GM12878 (cell line): Measurements from ENCODE around the gene CENPS. TPM values are rescaled to one million over a fixed set of nuclear protein-coding genes. Genes with fewer than 3 reads are reported as not detected.

Experiments used
- ATAC-seq: fragments of 200-7000 bp; cut with Tn5 transposase; 3 replicates; pipeline ENCODE4 v1.9.1; 2020; ENCODE audit warnings: mild to moderate bottlenecking, moderate library complexity
- BruUV-seq: library from RNA; stranded (reverse); fragments of 400-500 nt; replicated peaks from 2 replicates; lab custom pipeline; 2021; lab: Mats Ljungman, UMichigan
- CTCF ChIA-PET: fragments of 300-600 bp; sonication (Branson Sonifier 250); formaldehyde crosslinking; extraction: SDS; loops from one replicate; lab custom pipeline; 2021; ENCODE audit warnings: inconsistent platforms; lab: Yijun Ruan, JAX
- POLR2A ChIA-PET: fragments of 350-600 bp; formaldehyde crosslinking; extraction: SDS; loops from one replicate; lab custom pipeline; 2021; ENCODE audit warnings: inconsistent platforms; lab: Charles Lee
- RAD21 ChIA-PET: fragments of 300-600 bp; sonication (Branson Sonifier 250); formaldehyde crosslinking; loops from one replicate; lab custom pipeline; 2023; ENCODE audit warnings: antibody characterized with exemption; ENCODE audit not compliant: unreplicated experiment; lab: Charles Lee
- SMC1A ChIA-PET: fragments of 300-600 bp; sonication (Branson Sonifier 250); formaldehyde crosslinking; loops from one replicate; lab custom pipeline; 2023; ENCODE audit not compliant: unreplicated experiment, uncharacterized antibody; lab: Charles Lee
- DNase-seq: peaks from one replicate; pipeline ENCODE4 v3.0.0-alpha.2; 2011; ENCODE audit warnings: low read depth, low spot score
- FAIRE-seq: peaks from 3 replicates; lab custom pipeline; 2011; peaks lifted over from hg19 to GRCh38; lab: Jason Lieb, UNC
- H2AFZ ChIP-seq: 2 replicates; pipeline ENCODE4 v1.6.0; 2011; ENCODE audit warnings: low read depth, low read length, control low read depth; ENCODE audit not compliant: control insufficient read depth
- H3K27ac ChIP-seq: 2 replicates; pipeline ENCODE4 v1.5.1; 2011; ENCODE audit warnings: control low read depth; ENCODE audit not compliant: control insufficient read depth, insufficient read depth
- H3K27me3 ChIP-seq, 2 experiments: replicated peaks in 1 of 2; 2 replicates each; pipeline versions ENCODE4 v1.6.0 to v1.6.1; 2011; ENCODE audit warnings: low read length in 1 of 2; ENCODE audit not compliant: control insufficient read depth in 2 of 2, insufficient read depth in 2 of 2
- H3K36me3 ChIP-seq, 2 experiments: 2 replicates each; pipeline ENCODE4 v1.5.1; 2011; ENCODE audit warnings: low read length in 1 of 2; ENCODE audit not compliant: control insufficient read depth in 2 of 2, insufficient read depth in 2 of 2
- H3K4me1 ChIP-seq: 2 replicates; pipeline ENCODE4 v1.6.1; 2011; ENCODE audit warnings: mild to moderate bottlenecking, low read length, moderate library complexity, mixed read lengths; ENCODE audit not compliant: control insufficient read depth, insufficient read depth
- H3K4me2 ChIP-seq: 2 replicates; pipeline ENCODE4 v1.6.0; 2011; ENCODE audit warnings: control low read depth; ENCODE audit not compliant: control insufficient read depth, insufficient read depth
- H3K4me3 ChIP-seq: fragments of 200-600 bp; sonication (generic); 2 replicates; pipeline ENCODE4 v1.5.1; 2016
- H3K79me2 ChIP-seq: 2 replicates; pipeline ENCODE4 v1.6.0; 2011; ENCODE audit warnings: low read length; ENCODE audit not compliant: control insufficient read depth, insufficient read depth
- H3K9ac ChIP-seq: 2 replicates; pipeline ENCODE4 v1.8.0; 2011; ENCODE audit warnings: low read length, control low read depth, mixed read lengths; ENCODE audit not compliant: control insufficient read depth, insufficient read depth
- H3K9me3 ChIP-seq: replicated peaks from 3 replicates; pipeline ENCODE4 v1.5.1; 2011; ENCODE audit warnings: mild to moderate bottlenecking, low read length; ENCODE audit not compliant: control insufficient read depth, insufficient read depth
- H4K20me1 ChIP-seq: 2 replicates; pipeline ENCODE4 v1.6.0; 2011; ENCODE audit not compliant: control insufficient read depth, insufficient read depth
- ATF3 ChIP-seq: IDR thresholded peaks from 2 replicates; pipeline ENCODE4 v1.6.1; 2011; ENCODE audit warnings: low read depth, mild to moderate bottlenecking, low read length, moderate library complexity, borderline replicate concordance; ENCODE audit errors: extremely low read depth
- CBFB ChIP-seq: IDR thresholded peaks from 2 replicates; pipeline ENCODE4 v1.6.1; 2016; ENCODE audit warnings: antibody characterized with exemption, low read depth
- CBX5 ChIP-seq: sonication (generic); IDR thresholded peaks from 2 replicates; pipeline ENCODE4 v1.6.1; 2016; ENCODE audit warnings: low read depth, moderate library complexity, mild to moderate bottlenecking, inconsistent platforms
- CUX1 ChIP-seq: IDR thresholded peaks from 2 replicates; pipeline ENCODE4 v1.6.1; 2012; ENCODE audit warnings: improper control_type of control experiment, low read depth, low read length; ENCODE audit not compliant: insufficient replicate concordance
- DPF2 ChIP-seq: fragments of 450-650 bp; IDR thresholded peaks from 2 replicates; pipeline ENCODE4 v1.6.1; 2017; ENCODE audit warnings: mild to moderate bottlenecking
- HCFC1 ChIP-seq: fragments of 150-350 bp; IDR thresholded peaks from 2 replicates; pipeline ENCODE4 v1.6.1; 2014; ENCODE audit warnings: low read length
- NR2F1 ChIP-seq: fragments of 450-650 bp; conservative IDR thresholded peaks from 2 replicates; pipeline ENCODE4 v1.6.1; 2017; ENCODE audit warnings: mild to moderate bottlenecking
- YY1 ChIP-seq: IDR thresholded peaks from 2 replicates; pipeline ENCODE4 v1.6.1; 2011; ENCODE audit warnings: low read depth, mild to moderate bottlenecking, low read length
- ZNF622 ChIP-seq: fragments of 450-650 bp; IDR thresholded peaks from 2 replicates; pipeline ENCODE4 v1.6.1; 2017; ENCODE audit warnings: mild to moderate bottlenecking, inconsistent platforms
- ZZZ3 ChIP-seq: IDR thresholded peaks from 2 replicates; pipeline ENCODE4 v1.6.1; 2011; ENCODE audit warnings: low read depth; ENCODE audit not compliant: control insufficient read depth, insufficient read length
- WGBS: methylation state at CpG from one replicate; pipeline ENCODE4 v1.1.6; 2016; ENCODE audit warnings: low lambda C conversion rate; ENCODE audit not compliant: insufficient replicate concordance, insufficient coverage; ENCODE audit errors: missing lambda C conversion rate; 5-methylcytosine and 5-hydroxymethylcytosine counted together
- in situ Hi-C: fragments of 300-500 bp; cut with MboI; formaldehyde crosslinking; loops from 9 replicates; pipeline ENCODE4 v1.14.3; 2018; ENCODE audit warnings: mixed read lengths
- intact Hi-C: fragments of 100-400 bp; cut with micrococcal nuclease; formaldehyde crosslinking; loops from one replicate; pipeline ENCODE4 v1.14.2; 2022; ENCODE audit not compliant: unreplicated experiment
- polyA plus RNA-seq, 11 experiments: library from polyadenylated mRNA; depleted of rRNA in 4 of 11; unstranded in 6 of 11; stranded (reverse) in 5 of 11; fragments of >200 nt; fragmentation: Nextera tagmentation in 4 of 11; fragmentation: Illumina TruSeq in 1 of 11; extraction: Ambion mirVana in 4 of 11; extraction: Trizol in 1 of 11; gene quantifications; 1 replicate in 1 of 11; 2 replicates in 10 of 11; pipeline versions ENCODE4 v1.2.1 to v1.2.3, GENCODE V29; 2011 to 2016; ENCODE audit warnings: inconsistent platforms in 2 of 11, missing spikeins in 2 of 11, low read depth in 1 of 11
- total RNA-seq, 4 experiments: library from RNA; depleted of rRNA in 3 of 4; stranded (reverse); fragments of >200 nt in 3 of 4; fragmentation: Illumina TruSeq in 1 of 4; extraction: Trizol in 1 of 4; gene quantifications; 2 replicates each; pipeline versions ENCODE4 v1.2.1 to v1.2.3, GENCODE V29; 2013 to 2021
- TF ChIP-seq, protein P1 (sequence below): fragments of 150-350 bp; IDR thresholded peaks from 2 replicates; pipeline ENCODE4 v1.6.1; 2014; ENCODE audit warnings: mild to moderate bottlenecking, low read depth, low read length

CENPS gene
- total and polyA plus RNA-seq, 10 of the 15 experiments (the other 5 are each of a cell fraction or from before 2014, with no cell fraction given) = 9.4 to 51.7 (median 16.7) TPM

DNA sequence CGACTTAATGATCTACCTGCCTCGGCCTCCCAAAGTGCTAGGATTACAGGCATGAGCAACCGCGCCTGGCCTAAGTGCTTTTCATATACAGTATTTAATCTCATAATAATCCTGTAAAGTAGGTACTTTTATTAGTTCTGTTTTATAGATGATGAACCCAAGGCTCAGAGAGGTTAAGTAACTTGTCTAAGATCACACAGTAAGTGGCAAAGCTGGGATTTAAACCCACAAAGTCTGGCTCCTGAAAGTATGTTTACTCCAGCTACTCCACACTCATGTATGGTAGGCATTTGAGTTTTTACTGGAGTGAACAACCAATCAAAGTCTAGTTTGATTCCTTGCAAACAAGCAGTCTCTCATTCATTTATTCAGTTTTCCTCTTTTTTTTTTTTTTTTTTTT lies 39.8 kb downstream of the CENPS start:
- ChIA-PET POLR2A (no interaction called here), CTCF (interaction anchor here (0.7 kb wide), 1 partner anchor 854 kb away, joined by 3 read pairs; no protein-coding TSS in a partner anchor), RAD21 (interaction anchor here (0.5 to 3.1 kb wide), 3 partner anchors 15 to 39 kb away, joined by 3 to 14 read pairs (median 4); no protein-coding TSS in a partner anchor), SMC1A (interaction anchor here (1.4 kb wide), 1 partner anchor 10 kb away, joined by 3 read pairs; no protein-coding TSS in a partner anchor)
- DNase-seq (no peak), FAIRE-seq (no peak), ATAC-seq (no peak)
- H3K36me3 ChIP-seq = peaks cover 2 to 10% of the 10 kb centered on the region in 2 experiments
- peaks cover 17% of the 10 kb centered on the region for H3K79me2 ChIP-seq
- peaks cover 13% of the 10 kb centered on the region for H3K4me1 ChIP-seq
- WGBS = over 99% methylated on average over 4 of the region's 4 CpGs
- H3K4me2 ChIP-seq = no peak overlapping the region
- H3K4me3 ChIP-seq = no peak overlapping the region
- in situ Hi-C loops = no loop called here
- no peaks in the 10 kb centered on the region for H3K9me3 ChIP-seq
- no peak overlapping the region for H2AFZ ChIP-seq
- H3K27me3 ChIP-seq = no peaks in the 10 kb centered on the region
- intact Hi-C loops = loop anchor here (10.0 kb wide), 1 partner anchor 1435 kb away; no protein-coding TSS in a partner anchor
- no peak overlapping the region for H3K9ac ChIP-seq
- no TSS peak for BruUV-seq
- H4K20me1 ChIP-seq = no peaks in the 10 kb centered on the region; the same call in 1 of the 2 replicates
- H3K27ac ChIP-seq = no peak overlapping the region
- no peak for TF ChIP-seq ZZZ3
- TF ChIP-seq NR2F1 = no peak
- TF ChIP-seq YY1 = no peak
- TF ChIP-seq ZNF622 = no peak
- TF ChIP-seq ATF3 = no peak
- TF ChIP-seq, protein P1, sequence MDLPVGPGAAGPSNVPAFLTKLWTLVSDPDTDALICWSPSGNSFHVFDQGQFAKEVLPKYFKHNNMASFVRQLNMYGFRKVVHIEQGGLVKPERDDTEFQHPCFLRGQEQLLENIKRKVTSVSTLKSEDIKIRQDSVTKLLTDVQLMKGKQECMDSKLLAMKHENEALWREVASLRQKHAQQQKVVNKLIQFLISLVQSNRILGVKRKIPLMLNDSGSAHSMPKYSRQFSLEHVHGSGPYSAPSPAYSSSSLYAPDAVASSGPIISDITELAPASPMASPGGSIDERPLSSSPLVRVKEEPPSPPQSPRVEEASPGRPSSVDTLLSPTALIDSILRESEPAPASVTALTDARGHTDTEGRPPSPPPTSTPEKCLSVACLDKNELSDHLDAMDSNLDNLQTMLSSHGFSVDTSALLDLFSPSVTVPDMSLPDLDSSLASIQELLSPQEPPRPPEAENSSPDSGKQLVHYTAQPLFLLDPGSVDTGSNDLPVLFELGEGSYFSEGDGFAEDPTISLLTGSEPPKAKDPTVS = no peak
- TF ChIP-seq CUX1 = no peak
- no peak for TF ChIP-seq HCFC1
- no peak for TF ChIP-seq CBFB
- TF ChIP-seq DPF2 = no peak
- TF ChIP-seq CBX5 = no peak
